K562 (cell line): ENCODE data around the gene UBE3D. TPM values are rescaled to one million over a fixed set of nuclear protein-coding genes. Genes with fewer than 3 reads are reported as not detected.

Source experiments
- ARID3B ChIP-seq: fragments of 250-450 bp; sonication (Bioruptor Pico); IDR thresholded peaks from 2 replicates; pipeline ENCODE4 v1.4.0; 2020; ENCODE audit warnings: borderline replicate concordance
- DMBX1 ChIP-seq: fragments of 250-450 bp; sonication (Bioruptor Pico); IDR thresholded peaks from 2 replicates; pipeline ENCODE4 v1.8.0; 2022; ENCODE audit warnings: inconsistent platforms, mild to moderate bottlenecking, moderate library complexity, borderline replicate concordance
- EZH2 ChIP-seq: IDR thresholded peaks from 2 replicates; pipeline ENCODE4 v1.6.1; 2012; ENCODE audit warnings: low read depth, mild to moderate bottlenecking, inconsistent platforms, low read length, borderline replicate concordance
- FOSL1 ChIP-seq: fragments of 200-800 bp; sonication (Bioruptor generic); conservative IDR thresholded peaks from 2 replicates; pipeline ENCODE4 v1.6.1; 2016; ENCODE audit warnings: missing genetic modification characterization, missing compliant biosample characterization
- NCOA6 ChIP-seq: fragments of 450-650 bp; IDR thresholded peaks from 2 replicates; pipeline ENCODE4 v1.6.1; 2017; ENCODE audit warnings: mild to moderate bottlenecking
- NONO ChIP-seq, 2 experiments: fragments of 200-400 bp in 1 of 2; fragments of 450-650 bp in 1 of 2; formaldehyde crosslinking in 1 of 2; IDR thresholded peaks; 2 replicates each; pipeline ENCODE4 v1.6.1; 2017; ENCODE audit warnings: low read depth in 2 of 2, mild to moderate bottlenecking in 2 of 2, moderate library complexity in 2 of 2, low read length in 1 of 2
- POLR2AphosphoS5 ChIP-seq: IDR thresholded peaks from 2 replicates; pipeline ENCODE4 v1.6.1; 2011; ENCODE audit warnings: mild to moderate bottlenecking, low read depth, low read length, moderate library complexity; ENCODE audit not compliant: control insufficient read depth, insufficient read depth
- PYGO2 ChIP-seq: fragments of 450-650 bp; IDR thresholded peaks from 2 replicates; pipeline ENCODE4 v1.6.1; 2016; ENCODE audit warnings: mild to moderate bottlenecking, missing genetic modification characterization, moderate library complexity, missing compliant biosample characterization
- RAD21 ChIP-seq, 2 experiments: fragments of 250-450 bp in 1 of 2; fragments of 450-650 bp in 1 of 2; sonication (Bioruptor Pico) in 1 of 2; formaldehyde crosslinking in 1 of 2; IDR thresholded peaks in 1 of 2; conservative IDR thresholded peaks in 1 of 2; 2 replicates each; pipeline versions ENCODE4 v1.4.0 to v1.8.0; 2020 to 2022; ENCODE audit warnings: mild to moderate bottlenecking in 2 of 2, moderate library complexity in 1 of 2
- RBM14 ChIP-seq: fragments of 200-400 bp; formaldehyde crosslinking; IDR thresholded peaks from 2 replicates; pipeline ENCODE4 v1.6.1; 2018; ENCODE audit warnings: low read depth, mild to moderate bottlenecking, low read length, moderate library complexity, borderline replicate concordance; ENCODE audit not compliant: insufficient read depth
- RFX5 ChIP-seq: IDR thresholded peaks from 2 replicates; pipeline ENCODE4 v1.6.1; 2011; ENCODE audit warnings: low read depth, mild to moderate bottlenecking, improper control_type of control experiment, low read length
- SMARCE1 ChIP-seq: fragments of 450-650 bp; IDR thresholded peaks from 2 replicates; pipeline ENCODE4 v1.7.1; 2016; ENCODE audit warnings: mild to moderate bottlenecking
- ZBTB40 ChIP-seq, 2 experiments: fragments of 450-650 bp in 1 of 2; sonication (generic) in 1 of 2; formaldehyde crosslinking in 1 of 2; IDR thresholded peaks; 2 replicates each; pipeline versions ENCODE4 v1.7.1 to v1.9.0; 2016 to 2022; ENCODE audit warnings: inconsistent platforms in 1 of 2, mild to moderate bottlenecking in 1 of 2, missing genetic modification reagents in 1 of 2
- ZNF384 ChIP-seq: IDR thresholded peaks from 2 replicates; pipeline ENCODE4 v1.6.1; 2012; ENCODE audit warnings: low read depth, low read length, improper control_type of control experiment
- ZNF589 ChIP-seq: fragments of 200-800 bp; sonication (Bioruptor generic); IDR thresholded peaks from 2 replicates; pipeline ENCODE4 v1.6.1; 2016; ENCODE audit warnings: low read depth, missing genetic modification characterization, missing compliant biosample characterization
- polyA plus RNA-seq, 8 experiments: library from polyadenylated mRNA; depleted of rRNA in 4 of 8; stranded (reverse) in 5 of 8; unstranded in 3 of 8; fragments of >200 nt; fragmentation: Nextera tagmentation in 2 of 8; fragmentation: Illumina TruSeq in 1 of 8; extraction: Ambion mirVana in 2 of 8; extraction: Trizol in 1 of 8; gene quantifications; 2 replicates each; pipeline versions ENCODE4 v1.2.1 to v1.2.3, GENCODE V29; 2011 to 2014; ENCODE audit warnings: inconsistent platforms in 1 of 8, missing spikeins in 1 of 8
- total RNA-seq, 7 experiments: library from RNA; depleted of rRNA in 6 of 7; stranded (reverse); fragments of >200 nt in 6 of 7; fragmentation: Illumina TruSeq in 2 of 7; extraction: Trizol in 2 of 7; gene quantifications; 2 replicates each; pipeline versions ENCODE4 v1.2.1 to v1.2.3, GENCODE V29; 2011 to 2021; ENCODE audit warnings: low replicate concordance in 1 of 7
- TF ChIP-seq, protein P1 (sequence below), 2 experiments: fragments of 450-650 bp; IDR thresholded peaks; 2 replicates each; pipeline ENCODE4 v1.6.1; 2016

UBE3D gene
- total and polyA plus RNA-seq, 9 of the 15 experiments (the other 6 are each of a cell fraction or from before 2014, with no cell fraction given), result 9.4 to 17.6 (median 11.9) TPM

DNA sequence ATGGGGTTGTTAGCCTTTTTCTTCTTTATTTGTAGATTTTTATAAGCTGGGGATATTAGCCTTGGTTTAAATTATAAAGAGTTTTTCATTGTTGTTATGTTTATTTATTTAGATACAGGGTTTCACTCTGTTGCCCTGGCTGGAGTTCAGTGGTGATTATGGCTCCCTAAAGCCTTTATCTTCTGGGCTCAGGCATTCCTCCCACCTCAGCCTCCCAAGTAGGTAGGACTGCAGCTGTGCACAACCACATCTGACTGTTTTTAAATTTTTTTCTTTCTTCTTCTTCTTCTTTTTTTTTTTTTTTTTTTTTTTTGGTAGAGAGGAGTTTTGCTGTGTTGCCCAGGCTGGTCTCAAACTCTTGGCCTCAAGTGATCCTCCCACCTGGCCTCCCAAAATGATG, 80.9 kb downstream of the UBE3D start (continued):
- no peak for TF ChIP-seq RAD21 (CRISPR knock-in tag; conservative IDR thresholded peaks at IDR 0.05 in 1 of 2, IDR thresholded peaks at IDR 0.05 in 1 of 2)
- no peak for TF ChIP-seq ZNF589 (CRISPR knock-in tag)
- TF ChIP-seq NONO (IDR thresholded peaks at IDR 0.05; ENCODE audit: low read depth in 2 of 2, low read length in 1 of 2), result no peak
- TF ChIP-seq EZH2, result no peak
- no peak for TF ChIP-seq RFX5
- TF ChIP-seq ZBTB40 (IDR thresholded peaks at IDR 0.05), result no peak
- no peak for TF ChIP-seq ZBTB40 (CRISPR knock-in tag; IDR thresholded peaks at IDR 0.05)
- TF ChIP-seq PYGO2 (tag), result no peak
- TF ChIP-seq POLR2AphosphoS5, result peak; percentile 84
- no peak for TF ChIP-seq ARID3B
- TF ChIP-seq, protein P1, sequence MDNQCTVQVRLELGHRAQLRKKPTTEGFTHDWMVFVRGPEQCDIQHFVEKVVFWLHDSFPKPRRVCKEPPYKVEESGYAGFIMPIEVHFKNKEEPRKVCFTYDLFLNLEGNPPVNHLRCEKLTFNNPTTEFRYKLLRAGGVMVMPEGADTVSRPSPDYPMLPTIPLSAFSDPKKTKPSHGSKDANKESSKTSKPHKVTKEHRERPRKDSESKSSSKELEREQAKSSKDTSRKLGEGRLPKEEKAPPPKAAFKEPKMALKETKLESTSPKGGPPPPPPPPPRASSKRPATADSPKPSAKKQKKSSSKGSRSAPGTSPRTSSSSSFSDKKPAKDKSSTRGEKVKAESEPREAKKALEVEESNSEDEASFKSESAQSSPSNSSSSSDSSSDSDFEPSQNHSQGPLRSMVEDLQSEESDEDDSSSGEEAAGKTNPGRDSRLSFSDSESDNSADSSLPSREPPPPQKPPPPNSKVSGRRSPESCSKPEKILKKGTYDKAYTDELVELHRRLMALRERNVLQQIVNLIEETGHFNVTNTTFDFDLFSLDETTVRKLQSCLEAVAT (IDR thresholded peaks at IDR 0.05), result no peak
- TF ChIP-seq FOSL1, result no peak
- peak; percentile 77; the same call in 1 of the 2 replicates for TF ChIP-seq SMARCE1
- TF ChIP-seq DMBX1 (CRISPR knock-in tag), result no peak
- TF ChIP-seq RBM14, result no peak
- TF ChIP-seq ZNF384, result peak; percentile 91
- TF ChIP-seq NCOA6, result no peak
